HFF-Myc (cell line): ENCODE measurements around the gene ANKS3.

Experiments used
- DNase-seq: peaks from one replicate; pipeline ENCODE4 v3.0.0-alpha.2; 2011; ENCODE audit warnings: low read depth; ENCODE audit errors: extremely low read depth
- H3K4me3 ChIP-seq: replicated peaks from 2 replicates; pipeline ENCODE4 v1.5.1; 2011; ENCODE audit warnings: low read depth, mild to moderate bottlenecking, control low read depth, low read length
- CTCF ChIP-seq: IDR thresholded peaks from 2 replicates; pipeline ENCODE4 v1.5.1; 2012; ENCODE audit warnings: mild to moderate bottlenecking, low read depth, low read length, control low read depth; ENCODE audit errors: missing control alignments

The ANKS3 gene

GRCh38 chr16:4701791-4702465 is 32.1 kb downstream of the ANKS3 start:
- no peak for TF ChIP-seq CTCF
- DNase-seq, result no peak
- H3K4me3 ChIP-seq, result no peak overlapping the region

GRCh38 chr16:4700997-4701743 is 32.9 kb downstream of the ANKS3 start:
- TF ChIP-seq CTCF, result no peak
- no peak for DNase-seq
- no peak overlapping the region for H3K4me3 ChIP-seq

GRCh38 chr16:4700380-4700996 is 33.6 kb downstream of the ANKS3 start:
- H3K4me3 ChIP-seq, result no peak overlapping the region
- no peak for DNase-seq
- TF ChIP-seq CTCF, result no peak

- no peak overlapping the region for H3K4me3 ChIP-seq
- no peak for DNase-seq
- TF ChIP-seq CTCF, result no peak
These were observed 35.0 kb downstream of the ANKS3 start for GRCh38 chr16:4699046-4699556.

- TF ChIP-seq CTCF, result no peak
- H3K4me3 ChIP-seq, result no peak overlapping the region
- DNase-seq, result no peak
These were observed 35.6 kb downstream of the ANKS3 start for GRCh38 chr16:4698321-4699045.

- no peak overlapping the region for H3K4me3 ChIP-seq
- TF ChIP-seq CTCF, result no peak
- DNase-seq, result no peak
These were observed 36.2 kb downstream of the ANKS3 start for GRCh38 chr16:4697848-4698291.
